ENCODE measurements around the gene BEST1. TPM values are rescaled to one million over a fixed set of nuclear protein-coding genes. Genes with fewer than 3 reads are reported as not detected.

The BEST1 gene
- total RNA-seq, 4 donors from 2014 or later, result 0.40 to 3.7 (median 2.6) TPM

DNA sequence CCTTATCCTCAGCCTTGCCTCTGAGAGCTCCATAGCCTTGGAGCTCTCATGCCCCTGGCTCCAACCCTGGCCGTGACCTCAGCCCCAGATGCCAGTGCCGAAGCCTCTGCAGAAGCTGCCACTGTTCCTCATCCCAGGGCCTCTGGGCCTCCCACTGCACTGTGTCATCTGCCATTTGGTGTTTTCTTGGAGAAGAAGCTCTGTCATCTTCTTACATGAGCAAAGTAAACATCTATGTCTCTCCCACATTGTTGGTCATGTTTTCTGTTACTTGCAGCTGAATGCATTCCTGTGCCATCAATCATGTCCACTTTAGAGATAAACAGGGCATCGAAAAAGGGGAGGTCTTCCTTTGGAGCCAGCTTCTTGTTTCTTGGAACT is 62.3 kb downstream of the BEST1 start:
- WGBS, 2 donors (ENCODE audit: low coverage in 1 of 2), result 40 to 66% methylated on average over 1 to 3 of the region's 3 CpGs
- H3K4me3 ChIP-seq, result no peak overlapping the region
- H3K27me3 ChIP-seq, result no peaks in the 10 kb centered on the region
- intact Hi-C loops (cut with DNase I; ENCODE audit: low total_unique reads) (no loop called here), in situ Hi-C loops (cut with MboI; ENCODE audit: low pct_ligation_motif_present in 1 of 4, low pct_unique_long_range_greater_than_20kb in 1 of 4, low sequenced_read_pairs in 3 of 4) (no loop called here)
- TF ChIP-seq POLR2AphosphoS5 (IDR thresholded peaks at IDR 0.05) (no peak), POLR2A (IDR thresholded peaks at IDR 0.05) (no peak), EP300 (IDR thresholded peaks at IDR 0.05; ENCODE audit: low read depth) (no peak)
- TF ChIP-seq, protein P1, sequence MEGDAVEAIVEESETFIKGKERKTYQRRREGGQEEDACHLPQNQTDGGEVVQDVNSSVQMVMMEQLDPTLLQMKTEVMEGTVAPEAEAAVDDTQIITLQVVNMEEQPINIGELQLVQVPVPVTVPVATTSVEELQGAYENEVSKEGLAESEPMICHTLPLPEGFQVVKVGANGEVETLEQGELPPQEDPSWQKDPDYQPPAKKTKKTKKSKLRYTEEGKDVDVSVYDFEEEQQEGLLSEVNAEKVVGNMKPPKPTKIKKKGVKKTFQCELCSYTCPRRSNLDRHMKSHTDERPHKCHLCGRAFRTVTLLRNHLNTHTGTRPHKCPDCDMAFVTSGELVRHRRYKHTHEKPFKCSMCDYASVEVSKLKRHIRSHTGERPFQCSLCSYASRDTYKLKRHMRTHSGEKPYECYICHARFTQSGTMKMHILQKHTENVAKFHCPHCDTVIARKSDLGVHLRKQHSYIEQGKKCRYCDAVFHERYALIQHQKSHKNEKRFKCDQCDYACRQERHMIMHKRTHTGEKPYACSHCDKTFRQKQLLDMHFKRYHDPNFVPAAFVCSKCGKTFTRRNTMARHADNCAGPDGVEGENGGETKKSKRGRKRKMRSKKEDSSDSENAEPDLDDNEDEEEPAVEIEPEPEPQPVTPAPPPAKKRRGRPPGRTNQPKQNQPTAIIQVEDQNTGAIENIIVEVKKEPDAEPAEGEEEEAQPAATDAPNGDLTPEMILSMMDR (IDR thresholded peaks at IDR 0.05), result no peak
- H3K27ac ChIP-seq, result no peak overlapping the region
- H3K9me3 ChIP-seq, result no peaks in the 10 kb centered on the region
- no peaks in the 10 kb centered on the region for H3K36me3 ChIP-seq
- no peak for DNase-seq
- H3K4me1 ChIP-seq, result peaks cover 0 to 10% (median 4%) of the 10 kb centered on the region in 4 donors

DNA sequence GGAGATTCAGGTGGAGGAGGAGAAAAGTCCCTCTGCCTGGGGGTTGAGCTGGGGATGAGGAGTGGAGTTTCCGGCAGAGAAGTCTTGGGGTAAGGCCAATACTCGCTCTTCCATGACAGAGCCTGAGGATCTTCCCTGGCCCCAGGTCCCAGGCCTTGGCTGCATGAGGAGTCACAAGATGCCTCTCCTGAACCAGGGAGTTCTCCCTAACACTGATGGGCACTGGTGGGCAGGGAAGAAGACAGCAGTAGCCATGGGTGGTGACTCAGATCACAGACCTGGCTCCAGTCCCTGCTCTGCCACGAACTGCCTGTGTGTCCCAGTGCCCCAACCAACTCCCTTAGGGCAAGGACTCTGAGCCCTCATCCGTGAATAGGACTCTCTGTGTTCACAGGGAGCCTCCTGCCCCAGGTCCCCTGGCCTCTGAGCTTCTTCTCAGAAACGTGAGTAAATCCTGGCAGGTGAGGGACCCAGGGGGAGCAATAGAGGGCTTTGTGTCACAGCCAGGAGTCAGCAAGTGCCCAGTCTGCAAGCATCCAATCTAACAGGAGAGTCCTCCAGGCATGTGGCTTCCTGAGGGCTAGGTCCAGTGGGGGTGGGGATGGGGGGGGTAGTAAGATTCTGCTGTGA is 62.8 kb downstream of the BEST1 start:
- no peak for DNase-seq
- TF ChIP-seq EP300 (IDR thresholded peaks at IDR 0.05; ENCODE audit: low read depth), result no peak
- TF ChIP-seq POLR2A (IDR thresholded peaks at IDR 0.05), result no peak
- TF ChIP-seq POLR2AphosphoS5 (IDR thresholded peaks at IDR 0.05), result no peak
- TF ChIP-seq, protein P1 (IDR thresholded peaks at IDR 0.05), result no peak
- no peaks in the 10 kb centered on the region for H3K9me3 ChIP-seq
- intact Hi-C loops (cut with DNase I; ENCODE audit: low total_unique reads), result no loop called here
- 52 to 100% methylated on average over 1 to 5 of the region's 5 CpGs for WGBS, 2 donors (ENCODE audit: low coverage in 1 of 2)
- H3K4me1 ChIP-seq, result peaks cover 0 to 10% (median 4%) of the 10 kb centered on the region in 4 donors
- no peaks in the 10 kb centered on the region for H3K27me3 ChIP-seq
- H3K36me3 ChIP-seq, result no peaks in the 10 kb centered on the region
- no peak overlapping the region for H3K27ac ChIP-seq
- no peak overlapping the region for H3K4me3 ChIP-seq
- in situ Hi-C loops (cut with MboI; ENCODE audit: low pct_ligation_motif_present in 1 of 4, low pct_unique_long_range_greater_than_20kb in 1 of 4, low sequenced_read_pairs in 3 of 4), result no loop called here

Small RNA genes within 50 kb of the gene (small RNA-seq; reads per million reads assigned to genes)
- gene RNU6-1243P, result 0 reads per million in 4 donors

Other genes starting within 250 kb of the BEST1 start
- gene MYRF, start 197.7 kb upstream of the BEST1 start, total RNA-seq, result 10 to 100 TPM in 3 of 4 donors, 1 to 10 TPM in 1; 2.0 to 14.2 (median 10.7) TPM
- 10 to 100 TPM in 3 of 4 donors, 1 to 10 TPM in 1; 8.2 to 34.7 (median 23.7) TPM for gene TMEM258, start 157.8 kb upstream of the BEST1 start, total RNA-seq
- 1 to 10 TPM in 3 of 4 donors, under 1 TPM in 1; 1.00 to 9.4 (median 4.5) TPM for gene FEN1, start 157.4 kb upstream of the BEST1 start, total RNA-seq
- gene FADS1, start 133.3 kb upstream of the BEST1 start, total RNA-seq, result 10 to 100 TPM in 1 of 4 donors, 1 to 10 TPM in 3; 2.2 to 13.8 (median 3.7) TPM
- 10 to 100 TPM in 1 of 4 donors, 1 to 10 TPM in 3; 2.7 to 28.8 (median 3.9) TPM for gene FADS2, start 122.1 kb upstream of the BEST1 start, total RNA-seq
- 10 to 100 TPM; 19.5 to 96.9 (median 31.6) TPM for gene FADS3, start 58.8 kb upstream of the BEST1 start, total RNA-seq
- gene RAB3IL1, start 32.8 kb upstream of the BEST1 start, total RNA-seq, result 1 to 10 TPM; 1.2 to 7.6 (median 5.9) TPM
- gene FTH1, start 17.3 kb downstream of the BEST1 start, total RNA-seq, result 1,000 to 10,000 TPM; 2,288 to 6,007 (median 4,694) TPM
- gene INCENP, start 173.7 kb downstream of the BEST1 start, total RNA-seq, result 10 to 100 TPM; 10.5 to 38.9 (median 26.1) TPM
- gene SCGB1D1, start 239.9 kb downstream of the BEST1 start, total RNA-seq, result not detected